GM21447 (cell line): ENCODE measurements around the gene KIAA0825.
A peak's percentile ranks its signal among the peaks of the same experiment; 100 is the strongest.

Experiments
- ATAC-seq: cut with Tn5 transposase; IDR thresholded peaks from one replicate; pipeline ENCODE4 v1.9.1; 2021; ENCODE audit not compliant: unreplicated experiment

The KIAA0825 gene, protein sequence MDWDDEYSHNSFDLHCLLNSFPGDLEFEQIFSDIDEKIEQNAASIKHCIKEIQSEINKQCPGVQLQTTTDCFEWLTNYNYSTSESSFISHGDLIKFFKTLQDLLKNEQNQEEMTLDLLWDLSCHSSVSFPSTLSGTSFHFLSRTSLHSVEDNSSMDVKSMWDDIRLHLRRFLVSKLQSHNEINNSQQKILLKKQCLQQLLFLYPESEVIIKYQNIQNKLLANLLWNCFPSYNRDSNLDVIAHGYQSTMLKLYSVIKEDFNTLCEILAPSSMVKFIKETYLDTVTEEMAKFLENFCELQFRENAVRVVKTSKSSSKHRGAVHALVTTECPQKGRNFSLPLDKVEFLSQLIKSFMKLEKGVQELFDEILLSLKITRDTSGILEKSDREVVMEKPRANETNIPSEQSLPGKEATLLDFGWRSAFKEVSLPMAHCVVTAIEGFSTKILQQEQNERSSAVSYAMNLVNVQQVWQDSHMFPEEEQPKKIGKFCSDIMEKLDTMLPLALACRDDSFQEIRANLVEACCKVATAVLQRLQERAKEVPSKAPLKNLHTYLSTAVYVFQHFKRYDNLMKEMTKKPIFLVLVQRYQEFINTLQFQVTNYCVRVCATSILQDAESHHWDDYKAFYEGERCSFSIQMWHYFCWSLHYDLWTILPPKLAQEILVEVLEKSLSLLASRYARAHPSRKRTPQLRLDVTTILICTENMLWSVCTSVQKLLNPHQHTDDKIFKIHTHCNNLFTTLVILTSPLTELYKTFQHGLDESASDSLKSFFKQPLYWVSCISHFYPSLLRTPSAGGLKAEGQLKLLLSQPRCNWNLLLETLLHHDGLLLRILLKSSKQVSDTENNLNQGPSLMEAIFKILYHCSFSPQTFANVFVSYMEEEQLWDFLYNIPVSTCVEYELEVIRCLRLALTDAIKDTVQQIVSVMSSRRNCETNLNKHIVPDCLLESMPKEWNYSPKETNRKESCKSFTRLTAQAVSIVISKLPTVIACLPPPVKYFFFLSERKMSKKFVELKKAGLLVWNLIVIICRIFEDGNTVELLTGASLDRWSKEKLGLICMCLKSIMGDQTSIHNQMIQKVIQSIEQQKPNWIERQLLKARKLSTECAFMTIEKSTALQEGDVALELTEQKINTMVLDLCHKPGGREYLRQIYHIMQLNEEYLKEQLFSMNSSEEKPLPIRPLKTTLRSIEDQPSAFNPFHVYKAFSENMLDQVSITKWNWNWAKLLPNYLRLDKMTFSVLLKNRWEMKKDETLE (N-terminal part only)

DNA sequence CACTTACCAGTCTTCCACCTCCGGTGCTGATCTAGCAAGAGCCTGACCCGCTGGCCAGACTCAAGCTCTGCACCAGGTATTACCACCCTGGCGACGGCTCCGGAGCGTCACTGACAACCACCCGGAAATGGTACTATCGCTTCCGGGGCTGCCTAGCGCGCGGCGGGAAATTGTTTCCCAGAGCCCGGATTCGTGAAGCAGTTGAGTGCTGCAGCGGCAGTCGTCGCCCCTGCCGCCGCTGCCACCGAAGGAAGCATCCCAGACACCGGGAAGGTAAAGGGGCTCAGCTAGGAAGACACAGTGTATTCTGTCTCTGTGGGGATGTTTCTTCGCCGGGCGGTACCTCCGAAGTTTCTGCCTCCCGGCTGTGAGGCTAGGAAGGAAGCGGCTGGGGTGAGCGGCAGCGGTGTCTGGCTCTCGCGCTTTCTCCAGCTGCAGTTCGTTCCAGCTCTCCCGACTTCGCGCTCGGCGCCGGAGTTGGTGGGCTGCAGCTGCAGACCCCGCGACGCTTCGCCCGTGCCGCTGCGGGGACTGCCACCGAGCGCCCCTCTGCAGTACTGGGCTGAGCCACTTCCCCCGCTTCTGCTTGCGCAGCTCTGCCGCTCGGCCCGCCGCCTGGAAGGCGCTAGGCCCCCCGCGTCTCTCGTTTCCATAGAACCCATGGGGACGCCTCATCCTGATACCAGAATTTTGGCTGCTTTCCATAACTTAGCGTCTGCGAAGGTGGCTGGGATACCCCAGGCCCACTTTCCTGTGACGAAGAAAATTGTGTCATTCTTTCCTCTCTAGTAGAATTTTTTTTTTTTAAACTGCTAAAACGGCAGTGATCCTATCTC, at the start of gene KIAA0825, which contains the start of gene SLF1:
Gene KIAA0825 (minus strand): TSS at position 112 of the 836 bp plus-strand sequence. CDS start 81,478 bp downstream, outside the sequence.
Gene SLF1 (plus strand): TSS at position 177 of the 836 bp plus-strand sequence. CDS start 10,142 bp downstream, outside the sequence.
- peak; percentile 97 for ATAC-seq

DNA sequence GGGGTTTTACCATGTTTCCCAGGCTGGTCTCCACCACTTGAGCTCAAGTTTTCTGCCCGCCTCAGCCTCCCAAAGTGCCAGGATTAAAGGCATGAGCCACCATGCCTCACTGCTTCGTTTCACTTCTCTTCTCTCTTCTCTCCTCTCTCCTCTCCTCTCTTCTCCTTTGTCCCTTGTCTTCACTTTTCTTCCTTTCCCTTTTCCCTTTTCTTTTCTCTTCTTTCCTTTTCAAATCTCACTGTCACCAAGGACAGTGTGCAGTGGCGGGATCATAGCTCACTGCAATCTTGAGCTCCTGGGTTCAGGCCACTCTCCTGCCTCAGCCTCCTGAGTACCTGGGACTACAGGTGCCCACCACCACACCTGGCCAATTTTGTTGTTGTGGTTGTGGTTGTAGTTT, 49.5 kb upstream of the KIAA0825 start:
- no peak for ATAC-seq

DNA sequence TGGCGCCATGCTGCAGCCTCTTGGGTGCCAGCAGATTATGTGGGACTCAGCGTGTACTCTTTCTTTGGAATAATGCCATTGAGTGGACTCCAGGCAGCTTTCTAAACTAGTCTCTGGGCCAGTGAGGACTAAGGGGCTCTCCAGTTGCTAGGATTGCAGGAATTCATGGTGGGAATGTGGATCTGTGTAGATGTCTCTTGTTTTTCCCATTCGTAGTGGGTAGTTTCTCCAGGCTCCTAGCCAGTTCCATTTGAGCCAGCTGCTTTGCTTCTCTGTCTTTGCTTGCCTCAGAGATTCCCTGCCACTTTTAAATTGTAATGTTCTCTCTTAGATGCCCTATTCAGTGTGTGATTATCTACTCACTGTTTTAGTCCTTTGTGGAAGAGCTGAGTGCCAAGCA, 42.7 kb upstream of the KIAA0825 start:
- ATAC-seq: no peak

DNA sequence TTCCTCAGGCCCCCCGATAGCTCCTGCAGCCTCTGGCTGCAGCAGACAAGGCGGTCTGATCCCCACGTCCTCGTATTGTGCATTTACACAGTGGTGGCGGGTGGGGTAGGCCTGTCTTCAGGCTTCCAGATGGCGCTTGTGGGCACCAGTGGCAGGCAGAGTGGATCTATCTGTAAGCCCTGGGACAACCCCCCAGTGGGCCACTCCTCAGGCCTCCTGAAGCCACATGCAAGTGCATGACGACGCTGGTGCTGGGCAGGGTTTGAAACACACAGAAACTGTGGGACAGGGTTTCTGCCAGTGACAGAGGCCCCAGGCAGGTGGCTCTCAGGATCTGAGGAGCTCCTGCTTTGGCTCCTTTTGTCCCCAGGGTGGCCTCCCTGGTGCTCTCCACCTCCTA, 42.1 kb upstream of the KIAA0825 start:
- no peak for ATAC-seq

DNA sequence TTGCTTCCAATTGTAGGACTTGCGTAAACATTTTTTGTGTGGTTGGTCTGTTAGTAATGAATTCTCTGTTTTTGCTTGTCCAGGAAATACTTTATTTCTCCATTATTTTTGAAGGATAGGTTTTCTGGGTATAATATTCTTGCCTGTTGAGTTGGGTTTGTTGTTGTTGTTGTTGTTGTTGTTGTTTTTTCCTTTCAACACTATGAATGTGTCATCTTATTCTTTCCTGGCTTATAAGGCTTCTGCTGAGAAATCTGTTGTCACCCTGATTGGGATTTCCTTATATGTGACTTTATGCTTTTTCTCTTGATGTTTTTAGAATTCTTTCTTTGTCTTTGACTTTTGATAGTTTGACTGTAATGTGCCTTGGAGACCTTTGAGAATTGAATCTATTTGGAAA, 39.9 kb upstream of the KIAA0825 start:
- no peak for ATAC-seq

DNA sequence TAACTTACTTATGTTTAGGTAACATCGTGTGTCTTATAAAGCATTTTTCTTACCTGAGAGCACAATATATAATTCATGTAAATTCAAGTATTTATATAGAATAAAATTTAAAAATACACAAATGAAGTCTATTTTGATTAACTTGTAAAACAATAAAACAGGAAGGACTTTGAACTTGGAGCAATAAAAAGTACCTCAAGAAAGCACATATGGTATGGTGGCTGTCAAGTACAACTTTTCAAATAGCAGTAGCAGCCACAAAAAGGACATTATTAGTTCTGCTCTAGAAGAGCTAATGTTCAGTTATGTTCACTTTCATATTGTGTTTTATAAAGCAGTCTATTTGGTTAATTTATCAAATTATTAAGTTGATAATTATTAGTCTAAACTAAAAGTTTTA, 31.5 kb upstream of the KIAA0825 start:
- ATAC-seq: no peak

DNA sequence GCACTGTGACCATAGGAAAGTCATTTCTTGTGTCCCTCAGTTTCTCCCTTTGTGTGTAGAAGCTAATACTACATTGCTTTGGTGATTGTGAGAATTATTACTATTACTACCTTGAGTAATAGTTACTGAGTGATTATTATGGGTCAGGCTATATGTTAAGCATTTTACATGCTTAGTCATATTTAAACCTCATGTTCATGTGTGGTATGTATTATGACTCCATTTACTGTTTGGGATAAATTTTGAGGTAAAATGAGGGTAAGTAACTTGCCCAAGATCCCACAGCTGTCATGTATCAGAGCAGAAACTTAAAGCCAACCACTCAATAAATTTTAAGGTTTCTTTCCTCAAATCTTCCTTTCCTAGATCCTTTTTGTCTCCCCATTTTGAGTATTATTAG, 28.4 kb upstream of the KIAA0825 start:
- ATAC-seq: no peak

DNA sequence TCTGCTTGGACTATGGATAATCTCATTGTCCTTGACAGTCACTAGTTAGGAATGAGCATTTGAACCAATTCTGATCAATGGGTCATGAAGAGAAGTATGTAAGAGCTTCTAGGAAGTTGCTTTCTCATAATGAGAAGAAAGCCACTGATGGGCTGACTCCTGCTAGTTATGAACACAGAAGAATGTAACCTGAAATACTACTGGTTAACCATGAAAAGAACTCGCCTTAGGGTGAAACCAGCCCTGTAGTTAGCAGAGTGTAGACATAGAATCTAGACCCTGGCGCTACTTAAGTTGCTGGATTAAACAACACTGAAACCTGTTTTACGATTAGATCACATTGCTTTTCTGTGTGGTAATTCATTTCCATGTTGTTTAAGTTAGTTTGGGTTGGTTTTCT, 26.6 kb upstream of the KIAA0825 start:
- no peak for ATAC-seq

DNA sequence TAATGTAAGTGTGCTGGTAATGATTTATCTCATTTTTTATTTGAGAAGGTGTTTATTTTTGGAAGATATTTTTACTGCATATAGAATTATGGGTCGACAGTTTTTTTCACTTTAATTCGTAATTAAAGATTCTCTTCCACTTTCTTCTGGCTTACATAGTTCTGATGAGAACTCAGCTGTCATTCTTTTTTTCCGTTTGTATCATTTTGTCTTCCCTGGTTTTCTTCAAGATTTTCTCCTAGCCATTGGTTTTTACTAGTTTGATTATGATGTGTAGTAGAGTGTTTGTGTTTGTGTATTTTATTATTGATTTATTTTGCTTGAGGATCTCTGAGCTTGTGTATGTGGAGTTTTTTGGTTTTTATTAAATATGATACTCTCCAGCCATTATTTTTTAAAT, 21.8 kb upstream of the KIAA0825 start:
- no peak for ATAC-seq

DNA sequence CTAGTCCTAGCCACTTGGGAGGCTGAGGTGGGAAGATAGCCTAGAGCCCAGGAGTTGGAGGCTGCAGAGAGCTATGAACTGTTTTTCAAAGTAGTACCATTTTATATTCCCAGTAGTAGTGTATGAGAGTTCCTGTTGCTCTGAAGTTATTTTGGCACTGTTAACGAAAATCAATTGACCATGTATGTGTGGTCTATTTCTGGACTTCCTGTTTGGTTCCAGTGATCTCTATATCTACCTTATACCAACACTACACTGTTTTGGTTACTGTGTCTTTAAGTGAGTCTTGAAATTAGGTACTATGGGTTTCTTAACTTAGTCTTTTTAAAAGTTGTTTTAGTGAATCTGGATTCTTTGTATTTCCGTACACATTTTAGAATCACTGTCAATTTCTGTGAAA, 13.6 kb upstream of the KIAA0825 start:
- peak; percentile 98 for ATAC-seq

DNA sequence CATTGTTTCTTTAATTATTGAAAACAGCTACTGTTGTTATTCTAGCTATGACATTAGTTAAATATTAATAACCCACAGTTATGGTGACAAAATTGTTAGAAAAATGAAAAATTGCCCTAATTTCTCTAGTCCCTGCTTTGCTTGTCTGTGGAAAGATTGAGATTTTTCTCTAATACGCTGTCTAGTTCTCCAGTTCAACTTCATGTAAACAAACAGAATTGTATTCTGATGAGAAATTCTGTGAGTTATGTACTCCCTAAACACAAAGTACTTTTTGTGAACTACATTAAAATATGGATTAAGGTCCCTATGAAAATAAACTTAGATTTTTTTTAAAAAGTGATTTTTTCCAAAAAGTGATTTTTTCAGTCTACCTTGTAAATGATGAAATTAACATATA, 8.8 kb upstream of the KIAA0825 start:
- ATAC-seq: no peak

DNA sequence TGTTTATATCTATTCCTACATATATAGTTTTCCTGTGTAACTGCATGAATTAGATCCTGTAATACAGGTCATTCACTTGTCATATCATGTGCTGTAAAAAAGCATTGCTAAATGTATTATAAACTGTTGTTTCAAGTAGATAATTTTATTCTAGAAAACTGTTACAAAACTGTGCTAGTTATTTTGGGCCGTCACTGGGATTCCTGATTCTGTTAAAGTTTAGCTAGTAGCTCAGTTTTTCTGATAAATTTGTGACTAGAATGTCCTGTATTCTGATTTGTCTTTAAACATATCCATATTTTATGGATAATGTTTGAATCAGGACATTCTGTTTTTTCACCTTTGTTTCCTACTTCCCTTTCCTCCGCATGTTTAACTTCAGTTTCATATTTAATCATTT, 5.5 kb upstream of the KIAA0825 start:
- no peak for ATAC-seq

DNA sequence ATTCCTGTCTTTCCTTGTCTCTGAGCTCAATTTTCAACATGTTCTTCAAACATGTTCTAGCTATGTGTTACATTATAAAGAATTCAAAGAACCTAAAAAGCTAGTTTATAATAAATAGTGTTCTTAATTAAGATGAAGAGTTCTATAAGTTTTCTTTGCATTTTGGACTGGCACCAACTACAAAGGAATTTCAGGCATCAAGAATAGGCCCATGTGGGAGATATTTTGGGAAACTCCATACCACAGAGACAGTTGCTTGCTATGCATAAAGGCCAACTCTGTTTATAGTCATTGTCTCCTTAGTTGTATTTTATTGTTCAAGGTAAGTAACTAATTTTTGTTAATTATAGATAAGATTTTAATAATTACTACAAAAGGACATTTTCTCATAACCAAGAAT, 4.6 kb upstream of the KIAA0825 start:
- no peak for ATAC-seq

DNA sequence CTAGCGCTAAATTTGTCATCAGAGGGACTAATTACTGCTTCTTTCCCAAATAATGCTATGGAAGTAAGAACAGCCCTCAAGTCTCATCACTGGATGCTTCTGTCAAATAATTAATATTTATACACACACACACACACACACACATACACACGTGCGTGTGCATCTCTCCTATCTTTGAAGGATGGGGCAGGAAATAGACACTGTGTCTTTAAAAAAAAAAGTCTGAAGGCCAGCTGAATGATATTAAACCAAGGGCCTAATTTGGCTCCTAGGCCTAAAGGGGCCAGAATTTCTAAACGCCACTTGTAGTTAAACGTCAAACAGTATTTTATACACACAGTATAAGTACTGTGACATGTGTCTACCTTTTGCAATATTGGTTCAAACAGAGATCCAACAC, 3.4 kb upstream of the KIAA0825 start:
- ATAC-seq: no peak

DNA sequence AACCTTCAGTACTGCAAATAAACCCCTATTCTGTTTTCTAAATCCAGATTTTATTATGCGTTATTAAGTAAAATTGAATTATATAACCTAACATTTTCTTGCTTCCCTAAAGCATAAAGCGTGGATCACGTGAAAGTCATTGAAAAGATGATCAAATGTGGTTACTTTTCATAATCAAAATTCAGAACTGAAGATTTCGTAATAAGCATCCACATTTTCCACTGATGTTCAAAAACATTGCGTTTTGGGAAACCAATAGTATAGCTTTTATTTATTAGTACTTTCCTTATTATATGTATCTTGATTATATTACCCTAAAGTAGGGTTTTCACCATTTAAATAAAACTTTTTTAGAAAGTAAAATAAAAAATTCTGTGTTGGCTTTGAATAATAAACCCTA, 1.9 kb upstream of the KIAA0825 start:
- no peak for ATAC-seq

DNA sequence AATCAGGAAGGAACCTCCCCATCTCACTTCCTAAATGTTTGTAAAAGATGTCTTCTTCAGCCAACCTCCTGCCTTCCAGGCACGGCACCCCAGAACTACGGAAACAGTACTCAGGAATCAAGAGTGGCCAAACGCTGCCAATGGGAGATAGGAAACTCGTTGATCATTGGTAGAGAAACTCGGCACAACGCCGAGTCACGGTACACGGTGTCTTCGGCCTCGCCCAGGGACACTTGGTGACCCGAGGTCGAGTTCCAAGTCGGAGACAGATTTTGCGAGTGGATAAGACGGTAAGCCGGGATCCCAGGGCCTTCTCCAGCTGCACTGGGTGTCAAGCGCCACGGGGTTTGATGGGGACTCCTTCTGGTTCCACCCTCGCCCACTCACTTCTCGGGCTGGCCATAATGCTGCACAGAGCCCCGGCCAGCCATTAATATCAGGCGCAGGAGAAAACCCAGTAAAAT, 343 bp downstream of the KIAA0825 start:
- peak; percentile 31 for ATAC-seq

DNA sequence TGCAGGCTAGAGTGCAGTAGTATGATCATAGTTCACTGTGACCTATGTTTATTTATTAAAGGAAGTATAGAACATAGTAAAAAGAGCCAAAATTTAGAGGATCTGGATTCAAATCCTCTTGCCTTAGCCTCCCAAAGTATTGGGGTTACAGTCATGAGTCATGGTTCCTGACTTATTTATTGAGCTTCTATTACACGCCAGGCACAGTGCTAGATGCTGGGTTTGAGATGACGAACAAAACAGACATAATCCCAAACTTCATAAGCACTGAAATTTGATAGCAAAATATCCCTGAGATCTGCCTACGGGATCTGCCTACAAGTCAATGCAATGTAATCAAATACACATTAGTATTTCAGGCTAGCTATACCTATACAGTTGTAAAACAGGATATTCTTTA, 2.5 kb downstream of the KIAA0825 start:
- no peak for ATAC-seq

DNA sequence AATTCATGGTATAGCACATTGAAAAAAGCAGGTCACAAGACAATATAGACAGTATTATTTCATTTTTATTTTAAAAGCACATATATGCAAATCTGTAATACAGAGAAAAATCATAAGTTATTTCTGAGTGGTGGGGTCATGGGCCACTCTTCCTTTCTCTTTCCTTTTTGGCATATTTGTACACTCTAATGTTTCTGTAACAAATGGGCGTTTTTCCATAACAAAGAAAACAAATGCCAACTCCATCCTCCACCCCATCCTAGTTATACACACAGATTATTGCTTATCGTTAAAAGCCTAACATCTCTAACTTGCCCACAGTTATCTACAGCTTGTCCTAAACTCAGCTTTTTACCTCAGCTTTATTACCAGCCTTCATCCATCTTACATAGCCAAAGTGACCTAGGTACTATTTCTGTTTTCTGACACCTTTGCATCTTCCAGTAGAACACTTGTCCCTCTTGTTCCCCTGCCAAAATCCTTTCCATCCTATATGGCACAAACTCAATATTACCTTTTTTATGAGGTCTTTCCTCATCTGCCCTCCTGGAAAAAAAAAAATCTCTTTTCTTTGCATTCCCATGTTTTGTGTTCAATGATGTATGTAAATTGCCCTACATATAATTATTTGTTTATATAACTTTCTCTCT, 4.1 kb downstream of the KIAA0825 start:
- no peak for ATAC-seq

DNA sequence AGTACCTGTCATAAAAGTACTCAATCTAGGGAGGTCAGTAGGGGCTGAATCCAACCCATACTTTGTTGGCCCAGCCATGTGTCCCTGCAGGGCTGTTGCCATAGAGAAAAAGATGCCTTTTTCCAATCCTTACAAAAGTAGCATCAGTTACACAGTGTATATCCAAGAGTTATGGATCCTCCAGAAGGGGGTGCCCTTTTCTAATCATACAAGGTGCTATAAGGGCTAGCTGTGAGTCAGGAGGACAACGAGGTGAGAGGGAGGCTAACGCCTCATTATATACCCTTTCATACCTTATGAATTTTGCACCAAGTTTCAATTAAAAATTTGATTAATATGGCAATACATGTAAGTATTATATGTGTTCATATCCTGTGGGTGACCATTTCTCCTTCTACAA, 4.8 kb downstream of the KIAA0825 start:
- no peak for ATAC-seq
